DMS 273 treated with DMSO at 0.1 percent for 48 hours (cell line): ENCODE data around the gene BCAR3.
"Not testable (repeated sequence)": the region's sequence is repeated elsewhere in the genome, so short reads cannot be mapped to it uniquely, and the experiment has no call there.

Experiments used
- DNase-seq: peaks from one replicate; lab custom pipeline; 2025; lab: John Stamatoyannopoulos, UW

BCAR3 gene

DNA sequence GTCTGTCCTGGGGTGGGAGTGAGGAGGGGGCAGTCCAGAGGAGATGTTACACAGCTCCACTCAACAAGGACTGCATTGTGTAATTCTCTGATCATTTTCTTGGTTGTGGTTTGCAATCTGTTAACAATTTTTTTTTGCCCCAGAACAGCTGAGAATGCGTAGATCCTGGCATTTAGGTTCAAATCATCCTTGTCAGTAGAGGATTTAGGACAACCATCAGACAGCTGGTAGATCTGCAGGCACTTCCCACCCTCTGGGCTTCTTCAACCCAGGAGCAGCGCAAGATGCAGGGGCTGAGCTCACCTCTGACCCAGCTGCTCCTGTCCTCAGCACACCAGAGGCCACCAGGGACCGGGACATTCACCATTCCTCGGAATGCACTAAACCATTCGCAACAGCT lies 13.5 kb downstream of the BCAR3 start:
- no peak for DNase-seq

DNA sequence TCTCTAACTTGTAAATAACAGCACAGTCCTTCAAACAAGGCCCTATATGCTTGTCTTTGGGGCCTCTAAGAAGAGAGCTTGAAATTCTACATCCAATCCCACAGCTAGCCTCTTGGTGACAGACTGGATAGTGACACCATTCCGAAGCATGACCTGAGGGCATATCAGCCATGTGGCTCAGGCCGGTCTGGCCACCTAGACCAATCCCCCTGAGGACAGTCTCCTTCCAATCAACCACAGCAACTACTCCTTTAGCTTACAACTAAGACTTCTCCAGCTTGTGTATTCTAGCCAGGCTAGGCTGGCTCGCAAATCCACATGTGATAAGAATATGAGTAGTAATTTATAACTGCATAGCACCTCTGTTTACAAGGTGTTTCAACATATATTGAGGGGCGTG lies 14.0 kb downstream of the BCAR3 start:
- DNase-seq = no peak

DNA sequence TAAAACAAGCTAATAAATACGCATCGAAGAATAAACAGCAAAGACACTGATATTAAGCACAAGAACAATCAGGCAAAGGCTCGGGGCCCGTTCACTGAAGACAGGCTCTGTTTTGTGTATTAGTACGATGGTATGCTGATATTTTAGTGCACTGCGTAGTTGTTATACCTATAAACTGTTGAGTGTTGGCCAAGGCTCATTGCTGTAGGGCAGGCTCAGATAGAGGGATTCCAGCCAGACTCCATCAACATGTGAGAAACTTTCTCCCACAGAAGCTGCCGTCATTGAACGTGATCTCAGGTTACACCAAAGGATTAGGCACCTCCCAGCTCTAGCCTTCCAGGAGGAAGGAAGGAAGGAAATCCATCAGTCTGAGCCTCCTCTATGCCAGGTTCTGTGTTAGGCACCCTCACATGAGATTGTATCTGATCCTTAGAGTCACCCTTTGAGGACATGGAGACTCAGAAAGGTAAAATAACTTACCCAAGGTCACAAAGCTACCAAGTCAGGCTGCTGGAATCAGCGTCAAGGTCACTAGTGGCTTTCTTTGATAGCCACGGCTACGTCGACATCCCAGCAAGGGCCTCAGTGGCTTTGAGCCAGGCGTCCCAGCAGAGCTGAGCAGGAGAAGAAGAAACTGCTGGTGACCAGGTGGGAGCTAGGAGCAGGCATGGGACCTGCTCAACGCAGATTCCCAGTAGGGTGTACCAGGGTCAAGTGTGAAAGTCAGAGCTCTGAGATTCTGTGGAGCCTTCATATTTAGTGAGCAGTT lies 14.8 kb downstream of the BCAR3 start:
- DNase-seq = no peak

DNA sequence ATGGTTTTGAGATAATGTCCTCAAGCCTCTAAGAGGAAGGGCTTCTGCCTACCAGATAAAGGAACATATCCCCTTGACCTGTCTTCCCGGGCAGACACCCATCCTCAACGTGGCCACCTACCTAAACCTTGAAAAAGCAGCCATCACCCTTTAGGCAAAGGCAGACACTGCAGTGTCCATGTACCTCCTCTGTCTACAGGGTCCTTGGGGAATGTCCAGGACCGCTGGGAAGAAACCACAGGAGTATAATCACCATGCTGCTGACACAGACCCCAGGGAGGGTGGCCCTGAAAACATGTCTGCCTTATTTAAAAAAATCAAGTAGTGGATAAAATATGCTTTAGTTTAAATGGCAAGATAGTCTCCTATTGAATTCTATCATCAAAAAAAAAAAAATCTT lies 16.6 kb downstream of the BCAR3 start:
- no peak for DNase-seq

DNA sequence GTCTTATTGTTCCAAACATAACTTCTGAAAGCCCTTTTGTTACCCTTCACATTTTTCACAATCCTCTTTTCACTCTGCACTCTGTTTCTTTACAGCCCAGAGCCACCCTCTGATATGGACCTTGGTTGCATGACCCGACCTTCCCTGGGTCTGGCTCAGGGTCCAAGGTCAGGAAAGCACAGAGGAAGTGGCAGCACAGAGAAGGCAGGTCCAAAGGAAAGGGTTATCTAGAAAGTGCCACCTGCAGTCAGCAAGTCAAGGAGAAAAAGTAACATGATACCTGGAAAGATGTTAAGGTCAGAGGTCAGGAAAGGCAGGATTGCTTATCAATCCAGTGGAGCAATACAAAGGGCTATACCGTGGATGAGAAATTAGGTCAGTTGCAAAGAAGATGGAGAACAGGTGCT lies 18.4 kb downstream of the BCAR3 start:
- no peak for DNase-seq

DNA sequence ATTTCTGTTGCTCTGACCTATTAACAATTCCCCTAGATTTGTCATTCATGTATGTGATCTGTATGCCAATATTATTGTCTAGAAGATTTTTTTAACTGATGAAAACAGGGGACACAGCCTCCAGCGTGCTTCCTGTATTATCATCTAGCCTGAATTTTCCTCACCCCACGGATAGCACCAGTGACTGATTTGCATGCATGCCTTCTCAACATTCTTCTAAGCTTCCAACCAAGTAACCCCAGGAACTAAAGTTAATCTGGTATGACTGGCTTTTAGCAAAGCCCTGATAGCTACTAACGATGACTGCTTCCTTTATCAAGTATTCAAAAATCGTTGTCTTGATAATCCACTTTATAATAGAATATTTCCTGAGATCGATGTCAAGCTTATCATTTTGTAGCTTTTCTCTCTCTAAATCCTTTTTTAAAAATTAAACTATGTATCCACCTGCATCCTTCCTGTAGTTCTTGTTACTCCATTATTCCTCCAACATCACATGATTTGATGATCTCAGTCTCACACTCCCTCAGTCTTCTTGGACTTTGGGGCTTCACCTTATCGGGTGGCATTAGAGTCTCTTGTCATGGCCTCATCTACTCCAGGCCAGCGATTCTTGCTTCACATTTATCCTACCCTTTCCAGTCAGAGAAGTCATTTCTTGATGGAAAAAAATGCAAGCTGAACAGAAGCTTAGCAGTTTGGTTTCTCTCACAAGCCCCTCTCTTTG lies 19.0 kb downstream of the BCAR3 start:
- DNase-seq = no peak

DNA sequence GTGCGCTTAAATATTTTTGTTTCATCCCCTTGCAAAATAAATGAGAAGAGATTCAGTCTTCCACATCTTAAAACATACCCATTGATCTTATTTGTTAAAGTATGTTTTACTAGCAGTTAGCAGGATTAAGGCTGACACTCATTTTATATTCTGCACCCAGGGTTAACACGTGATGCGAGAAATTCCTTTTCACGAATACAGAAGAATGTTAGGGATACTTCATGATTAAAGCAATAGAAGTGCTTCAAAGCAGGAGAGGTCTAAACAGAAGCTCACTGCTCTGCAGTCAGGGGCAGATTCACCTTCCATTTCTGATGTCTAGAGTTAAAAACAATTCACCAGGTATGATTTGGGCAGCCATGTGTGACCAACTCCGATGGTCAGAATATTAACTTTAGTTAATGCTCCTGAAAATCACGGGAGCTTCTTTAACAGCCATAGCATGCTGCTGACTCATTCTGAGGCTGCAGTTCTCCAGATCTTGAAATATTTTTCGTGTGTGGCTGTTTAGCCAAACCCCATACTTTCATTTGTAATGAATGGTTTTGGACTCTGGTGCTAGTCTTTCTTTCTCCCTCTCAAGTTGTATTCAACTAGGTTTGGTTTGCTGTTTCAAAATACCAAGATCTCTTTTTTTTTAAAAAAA lies 19.7 kb downstream of the BCAR3 start:
- no peak for DNase-seq

DNA sequence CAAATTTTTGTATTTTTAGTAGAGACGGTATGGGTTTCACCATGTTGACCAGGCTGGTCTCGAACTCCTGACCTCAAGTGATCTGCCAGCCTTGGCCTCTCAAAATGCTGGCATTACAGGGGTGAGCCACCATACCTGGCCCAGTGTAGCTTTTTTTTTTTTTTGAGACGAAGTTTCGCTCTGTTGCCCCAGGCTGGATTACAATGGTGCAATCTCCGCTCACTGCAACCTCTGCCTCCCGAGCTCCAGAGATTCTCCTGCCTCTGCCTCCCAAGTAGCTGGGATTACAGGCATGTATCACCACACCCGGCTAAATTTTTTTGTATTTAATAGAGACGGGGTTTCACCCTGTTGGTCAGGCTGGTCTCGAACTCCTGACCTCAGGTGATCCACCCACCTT lies 20.3 kb downstream of the BCAR3 start:
- not testable (repeated sequence) for DNase-seq

DNA sequence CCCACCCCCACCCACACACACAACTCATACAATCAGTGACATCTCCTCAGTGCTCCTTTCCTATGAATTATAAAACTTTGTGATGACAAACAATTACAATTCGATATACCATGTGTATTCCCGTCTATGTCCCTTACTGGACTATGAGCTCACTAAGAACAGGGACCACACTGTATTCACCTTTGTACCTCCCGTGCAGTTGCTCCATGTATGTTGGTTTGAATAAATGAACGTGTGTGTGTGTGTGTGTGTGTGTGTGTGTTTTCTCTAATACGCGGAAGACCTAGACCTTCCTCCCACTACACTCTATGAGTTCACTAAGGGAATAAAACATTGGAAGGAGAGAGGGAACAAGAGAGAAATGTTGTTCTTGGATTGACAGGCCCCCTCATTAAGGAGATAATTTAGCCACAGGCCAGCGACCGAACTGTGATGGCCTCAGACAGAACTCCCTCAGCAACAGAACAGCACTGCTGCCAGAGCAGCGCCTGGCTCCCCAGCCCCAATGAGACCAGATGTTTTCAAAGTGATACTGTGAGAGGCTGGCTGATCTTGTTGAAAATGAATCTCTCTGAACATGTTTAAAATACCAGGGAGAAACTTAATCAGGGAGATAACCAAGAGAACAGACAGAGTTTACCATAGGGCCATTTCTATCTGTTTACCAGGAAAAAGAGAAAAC lies 21.7 kb downstream of the BCAR3 start:
- no peak for DNase-seq

DNA sequence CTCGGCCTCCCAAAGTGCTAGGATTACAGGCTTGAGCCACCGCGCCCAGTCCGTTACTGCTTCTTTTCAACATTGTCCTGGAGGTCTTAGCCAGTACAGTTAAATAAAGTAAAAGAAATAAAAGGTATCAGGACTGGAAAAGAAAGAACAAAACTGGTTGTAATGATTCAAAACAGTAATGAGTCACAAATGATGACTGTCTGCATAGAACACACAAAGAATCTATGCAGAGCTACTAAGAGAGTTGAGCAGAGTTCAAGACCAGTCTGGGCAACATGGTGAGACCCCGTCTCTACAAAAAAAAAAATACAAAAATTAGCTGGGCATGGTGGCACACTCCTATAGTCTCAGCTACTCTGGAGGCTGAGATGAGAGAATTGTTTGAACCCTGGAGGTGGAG lies 23.4 kb downstream of the BCAR3 start:
- no peak for DNase-seq

DNA sequence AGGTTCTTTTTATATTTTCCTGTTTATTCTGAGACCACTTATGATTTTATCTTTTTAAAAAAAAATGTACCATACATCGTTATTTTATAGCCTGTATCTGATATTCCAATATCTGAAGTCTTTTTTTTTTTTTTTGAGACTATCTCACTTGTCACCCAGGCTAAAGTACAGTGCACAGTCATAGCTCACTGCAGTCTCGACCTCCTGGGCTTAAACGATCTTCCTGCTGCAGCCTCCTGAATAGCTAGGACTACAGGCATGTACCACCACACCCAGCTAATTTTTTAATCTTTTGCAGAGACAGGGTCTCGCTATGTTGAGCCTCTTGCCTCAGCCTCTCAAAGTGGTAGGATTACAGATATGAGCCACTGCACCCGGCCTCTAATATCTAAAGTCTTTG lies 25.1 kb downstream of the BCAR3 start:
- DNase-seq = no peak

DNA sequence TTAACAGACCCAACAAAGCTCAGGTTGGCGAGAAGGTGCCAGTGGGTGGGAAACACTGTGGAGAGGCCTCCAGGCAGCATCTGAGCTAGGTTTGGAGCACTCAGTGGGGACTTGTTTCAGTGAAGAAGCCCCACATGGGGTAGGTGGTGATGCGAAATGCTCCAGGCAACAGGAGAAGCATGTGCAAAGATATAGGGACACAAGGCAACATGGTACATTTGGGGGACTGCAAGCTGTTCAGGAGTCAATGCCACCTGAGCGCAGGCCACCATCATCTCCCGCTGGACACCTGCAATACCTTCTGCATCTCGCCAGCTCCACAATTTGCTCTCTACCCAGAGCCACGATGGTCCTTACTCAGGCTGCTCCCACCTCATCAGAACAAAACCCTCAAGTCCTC lies 28.0 kb downstream of the BCAR3 start:
- no peak for DNase-seq

DNA sequence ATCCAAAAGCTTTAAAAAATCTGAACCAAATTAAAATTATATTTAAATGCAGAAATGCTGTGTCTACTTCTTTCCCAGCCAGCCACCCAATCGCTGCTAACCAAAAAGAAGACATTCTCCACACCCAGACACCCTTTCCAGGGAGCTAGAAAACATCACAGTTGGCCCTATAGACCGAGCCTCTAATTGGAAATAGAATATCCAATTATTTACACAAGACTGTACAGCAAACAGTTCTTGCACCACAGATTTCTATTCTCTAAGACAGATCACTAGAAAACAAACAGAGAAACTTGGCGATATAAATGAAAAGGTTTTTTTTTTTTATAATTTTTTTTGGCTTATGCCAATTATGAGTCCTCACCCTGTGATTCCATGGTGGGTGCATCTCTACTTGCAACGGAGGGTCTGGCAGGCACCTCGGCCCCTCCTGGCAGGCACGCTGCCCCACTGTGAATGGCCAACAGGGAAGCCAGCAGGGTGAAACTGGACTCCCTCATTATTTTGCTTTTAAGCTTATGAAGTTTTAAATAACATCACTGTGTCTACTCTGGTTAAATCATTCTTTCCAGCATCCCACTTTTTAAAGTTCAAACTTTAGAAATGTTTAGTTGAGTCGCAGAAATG lies 29.2 kb downstream of the BCAR3 start:
- DNase-seq = no peak

DNA sequence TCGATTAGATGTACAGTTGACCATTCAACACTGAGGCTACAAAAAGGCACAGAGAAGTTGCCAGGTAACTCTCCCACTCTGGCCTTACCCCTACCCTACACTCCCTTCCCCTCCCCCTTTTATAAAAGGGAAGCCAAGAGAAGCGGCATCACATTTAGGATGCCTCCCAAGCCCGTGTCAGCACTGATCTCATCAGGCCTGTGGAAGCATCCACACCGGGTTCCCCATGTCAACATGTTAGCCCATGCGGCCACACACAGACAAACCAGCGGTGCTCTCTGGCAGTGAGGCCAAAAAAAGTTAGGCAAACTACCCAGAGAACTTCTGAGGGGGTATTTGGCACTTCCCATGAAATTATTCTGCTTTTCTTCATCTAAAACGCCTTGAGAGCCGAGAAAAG lies 29.9 kb downstream of the BCAR3 start:
- DNase-seq = no peak

DNA sequence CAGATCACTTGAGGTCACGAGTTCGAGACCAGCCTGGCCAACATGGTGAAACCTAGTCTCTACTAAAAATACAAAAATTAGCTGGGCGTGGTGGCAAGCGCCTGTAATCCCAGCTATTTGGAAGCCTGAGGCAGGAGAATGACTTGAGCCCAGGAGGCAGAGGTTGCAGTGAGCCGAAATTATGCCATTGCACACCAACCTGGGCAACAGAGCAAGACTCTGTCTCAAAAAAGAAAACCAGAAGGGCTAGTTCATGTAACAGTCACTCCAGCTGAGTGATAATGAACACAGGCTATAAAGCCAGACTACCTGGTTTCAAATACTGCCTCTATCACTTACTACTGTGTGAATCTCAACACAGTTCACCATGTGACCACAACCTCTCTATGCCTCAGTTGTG lies 31.5 kb downstream of the BCAR3 start:
- DNase-seq = not testable (repeated sequence)

DNA sequence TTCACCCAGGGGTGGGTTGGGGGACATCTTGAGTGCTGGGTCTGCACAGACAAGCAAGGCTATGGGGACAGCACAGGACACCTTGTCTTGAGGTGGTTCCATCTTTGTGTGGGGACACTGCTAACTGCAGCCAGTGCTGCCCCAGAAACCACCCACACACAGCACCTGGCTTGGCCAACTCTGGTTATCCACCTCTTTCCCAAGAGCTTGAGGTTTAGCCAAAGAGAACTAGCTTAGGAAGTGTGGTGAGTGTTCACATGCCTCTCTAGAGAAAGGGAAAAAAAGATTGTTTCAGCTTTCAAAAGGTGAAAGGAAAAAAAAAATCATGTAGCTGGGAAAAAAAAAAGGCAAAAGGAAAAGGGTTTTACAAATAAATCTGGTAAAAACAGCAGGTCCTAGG lies 32.4 kb downstream of the BCAR3 start:
- no peak for DNase-seq

DNA sequence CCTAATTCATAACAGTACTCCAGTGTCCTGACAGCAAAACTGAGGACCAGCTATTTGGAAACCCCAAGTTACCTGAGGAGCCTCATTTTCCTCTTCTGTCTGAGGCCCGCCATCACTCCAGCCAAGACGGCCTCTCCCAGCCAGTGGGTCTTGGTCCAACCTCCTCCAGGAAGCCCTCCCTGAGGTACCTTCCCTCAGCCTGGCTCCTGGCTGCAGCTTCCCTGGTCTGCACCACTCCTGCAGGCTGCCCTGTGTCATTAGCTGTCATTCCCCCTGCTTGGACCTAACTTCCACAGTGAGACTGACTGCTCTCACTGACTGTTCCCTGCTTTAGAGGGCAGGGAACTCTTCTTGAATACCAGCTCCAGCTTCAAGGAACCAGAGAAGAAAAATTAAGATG lies 33.0 kb downstream of the BCAR3 start:
- no peak for DNase-seq

DNA sequence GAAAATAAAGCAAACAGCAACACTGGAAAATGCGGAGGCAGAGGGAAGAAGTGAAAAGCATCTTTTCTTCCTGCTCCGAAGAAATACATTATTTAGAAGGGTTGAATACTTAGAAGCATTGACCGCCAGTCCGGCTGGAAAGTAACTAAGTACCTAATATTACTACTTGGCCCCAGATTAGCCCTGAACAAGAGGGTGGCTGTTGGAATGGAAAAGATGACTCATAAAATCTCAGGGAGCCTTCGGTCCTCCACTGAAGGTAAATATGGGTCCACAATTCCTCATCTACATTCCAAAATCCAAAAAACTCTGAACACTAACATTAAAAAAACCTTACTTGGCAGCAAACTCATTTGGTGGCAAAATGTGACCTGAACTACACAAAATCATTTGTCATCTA lies 40.1 kb downstream of the BCAR3 start:
- DNase-seq = no peak

DNA sequence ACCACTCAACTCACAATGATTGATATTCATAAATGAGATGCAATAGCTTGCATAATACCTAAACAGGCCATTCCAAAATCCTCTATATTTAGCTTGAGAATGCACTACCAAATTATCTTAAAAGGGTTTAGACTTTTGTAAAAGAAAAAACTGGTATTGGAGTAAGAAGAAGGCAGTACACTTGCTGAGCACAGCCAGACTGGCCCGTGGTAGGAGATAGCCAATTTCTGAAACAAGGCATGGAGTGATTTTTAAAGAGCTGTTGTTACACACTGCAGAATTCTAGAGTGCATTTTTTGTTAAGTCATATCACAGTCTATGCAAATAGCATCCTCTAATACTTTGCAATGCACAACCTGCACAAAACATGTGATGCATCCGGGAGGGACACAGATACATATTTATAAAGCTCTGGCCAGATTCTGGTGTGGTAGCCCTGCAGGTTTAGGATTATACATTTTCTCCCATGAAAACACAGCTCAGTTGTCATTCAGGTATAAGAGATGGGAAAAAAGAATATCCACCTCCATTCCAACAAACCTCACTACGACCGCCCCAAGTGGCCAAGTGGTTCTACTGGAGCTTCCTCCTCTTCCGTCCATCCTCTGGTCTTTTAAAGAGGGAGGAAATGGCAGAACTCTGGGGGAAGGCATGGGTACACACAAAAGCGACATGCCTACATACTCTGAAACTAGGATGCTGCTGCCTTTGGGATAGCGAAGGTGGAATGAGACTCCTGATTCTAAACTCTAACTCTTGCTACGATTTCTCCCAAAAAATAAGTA lies 40.8 kb downstream of the BCAR3 start:
- DNase-seq = no peak

DNA sequence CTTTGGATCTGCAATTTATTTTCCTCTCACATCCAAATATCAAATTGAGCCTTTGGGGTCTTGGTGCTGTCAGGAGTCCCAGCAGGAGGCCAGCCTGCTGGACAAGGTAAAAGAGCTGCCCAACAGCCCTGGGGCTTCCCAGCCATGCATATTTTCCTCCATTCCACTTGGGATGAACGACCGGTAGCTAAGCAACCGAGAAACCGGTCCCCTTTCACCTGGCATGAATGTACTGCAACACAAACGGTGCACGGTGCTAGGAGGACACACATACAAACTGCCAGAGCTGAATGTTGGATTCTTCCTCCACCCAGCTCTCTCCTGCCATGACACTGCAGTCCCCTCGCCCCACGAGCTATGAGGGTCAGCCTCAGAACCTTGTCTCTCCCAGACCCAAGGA lies 42.7 kb downstream of the BCAR3 start:
- DNase-seq = no peak

DNA sequence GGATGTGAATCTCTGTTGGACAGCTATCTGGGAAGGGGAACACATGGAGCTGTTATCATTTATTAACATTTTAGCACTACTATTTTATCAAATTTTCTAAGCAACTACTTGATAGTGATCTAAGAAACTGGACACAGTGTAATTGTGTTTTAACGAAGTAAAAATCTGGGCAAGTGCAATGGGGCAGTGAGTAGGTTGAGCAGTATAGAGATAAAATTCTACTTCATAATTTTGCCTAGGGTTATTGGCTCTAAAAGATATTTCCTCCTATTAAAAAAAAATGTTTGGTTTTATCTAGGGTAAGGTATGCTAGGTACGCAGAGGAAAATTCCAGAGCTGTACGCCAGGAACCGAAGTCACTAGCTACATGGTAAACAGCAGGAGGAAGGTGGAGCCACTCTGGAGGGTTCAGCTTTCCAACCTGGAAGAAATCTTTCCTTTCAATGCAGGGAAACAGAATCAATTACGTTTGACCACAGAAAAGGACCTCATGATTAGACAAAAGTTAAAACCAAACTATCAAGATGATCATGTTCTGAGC lies 43.3 kb downstream of the BCAR3 start:
- no peak for DNase-seq
